ENCODE results near the gene OSER1. TPM values are rescaled to one million over a fixed set of nuclear protein-coding genes. Genes with fewer than 3 reads are reported as not detected.

The OSER1 gene
- total and polyA plus RNA-seq, 2 of the 8 experiments (the other 6 are each of a cell fraction or from before 2014, with no cell fraction given), result 24.5 to 31.8 TPM

GRCh38 chr20:44210406-44211176 lies at the start of gene OSER1 (continued):
- peak; percentile 42 for TF ChIP-seq E2F6 (IDR thresholded peaks at IDR 0.05)
- no peak for TF ChIP-seq CBX8 (IDR thresholded peaks at IDR 0.05; ENCODE audit: borderline replicate concordance, low read depth, low read length)
- TF ChIP-seq ATF3 (IDR thresholded peaks at IDR 0.05; ENCODE audit: insufficient read depth, low read depth, low read length), result peak; percentile 54; the same call in 1 of the 2 replicates
- TF ChIP-seq PHF8 (conservative IDR thresholded peaks at IDR 0.05; ENCODE audit: low read depth, low read length), result peak; percentile 77
- no peak for TF ChIP-seq SAP30 (IDR thresholded peaks at IDR 0.05; ENCODE audit: insufficient read depth, insufficient replicate concordance, low read length)
- TF ChIP-seq TBP (IDR thresholded peaks at IDR 0.05; ENCODE audit: low read depth, low read length), result peak; percentile 83
- peak; percentile 61; the same call in 1 of the 2 replicates for TF ChIP-seq SP4 (IDR thresholded peaks at IDR 0.05; ENCODE audit: low read length)
- TF ChIP-seq SP2 (IDR thresholded peaks at IDR 0.05; ENCODE audit: low read length), result no peak
- peak; percentile 66 for TF ChIP-seq TAF7 (optimal IDR thresholded peaks at IDR 0.05; ENCODE audit: borderline replicate concordance, low read depth, low read length)
- TF ChIP-seq SIN3A (conservative IDR thresholded peaks at IDR 0.05 in 1 of 2, IDR thresholded peaks at IDR 0.05 in 1 of 2; ENCODE audit: low read depth in 1 of 2, low read length in 2 of 2), result peak in 1 of 2 experiments; percentile 38; a peak in 2 of 4 replicates
- peak; percentile 10; the same call in 1 of the 2 replicates for TF ChIP-seq GTF2F1 (IDR thresholded peaks at IDR 0.05; ENCODE audit: borderline replicate concordance, low read depth, low read length)
- TF ChIP-seq CHD2 (IDR thresholded peaks at IDR 0.05; ENCODE audit: low read length), result no peak; the same call in 1 of the 2 replicates
- TF ChIP-seq EP300 (IDR thresholded peaks at IDR 0.05; ENCODE audit: borderline replicate concordance in 1 of 2, low read depth in 2 of 2, low read length in 2 of 2), result peak in 1 of 2 experiments; percentile 57; a peak in 1 of 3 replicates
- TF ChIP-seq TEAD4 (IDR thresholded peaks at IDR 0.05; ENCODE audit: low read depth, low read length), result 0 out of 2 replicates have a peak, but pooled peaks have one; percentile 38
- peak; percentile 83 for TF ChIP-seq NRF1 (IDR thresholded peaks at IDR 0.05; ENCODE audit: low read depth, low read length)
- TF ChIP-seq POLR2A (IDR thresholded peaks at IDR 0.05; ENCODE audit: control extremely low read depth in 1 of 2, low read depth in 2 of 2, low read length in 2 of 2), result peak; percentile 92 to 93
- peak; percentile 80 for TF ChIP-seq USF2 (IDR thresholded peaks at IDR 0.05; ENCODE audit: low read length)
- no peak for TF ChIP-seq POU5F1 (IDR thresholded peaks at IDR 0.05; ENCODE audit: low read depth, low read length)
- 0 out of 4 replicates have a peak, but pooled peaks have one; percentile 30 to 70 for TF ChIP-seq HDAC2 (IDR thresholded peaks at IDR 0.05; ENCODE audit: borderline replicate concordance in 1 of 2, low read depth in 2 of 2, low read length in 2 of 2)
- peak; percentile 72; the same call in 1 of the 2 replicates for TF ChIP-seq BACH1 (IDR thresholded peaks at IDR 0.05; ENCODE audit: low read length)
- peak; percentile 89 for TF ChIP-seq CREB1 (IDR thresholded peaks at IDR 0.05)
